H1 (cell line): ENCODE measurements around the gene LRRIQ4. TPM values are rescaled to one million over a fixed set of nuclear protein-coding genes. Genes with fewer than 3 reads are reported as not detected.

Source experiments
- ATF2 ChIP-seq: IDR thresholded peaks from 2 replicates; pipeline ENCODE4 v1.6.1; 2012; ENCODE audit warnings: low read length, inconsistent platforms
- CHD1 ChIP-seq: IDR thresholded peaks from 2 replicates; pipeline ENCODE4 v1.6.1; 2012; ENCODE audit warnings: low read depth, low read length, improper control_type of control experiment
- KDM5A ChIP-seq: fragments of 200-600 bp; IDR thresholded peaks from 2 replicates; pipeline ENCODE4 v1.7.1; 2012; ENCODE audit warnings: mild to moderate bottlenecking, low read length, inconsistent platforms, mixed read lengths
- SRF ChIP-seq: IDR thresholded peaks from 2 replicates; pipeline ENCODE4 v1.6.1; 2011; ENCODE audit warnings: mild to moderate bottlenecking, low read depth, low read length, moderate library complexity
- YY1 ChIP-seq: IDR thresholded peaks from 2 replicates; pipeline ENCODE4 v1.6.1; 2011; ENCODE audit warnings: low read depth, mild to moderate bottlenecking, low read length
- ZNF274 ChIP-seq: IDR thresholded peaks from 2 replicates; pipeline ENCODE4 v1.7.0; 2012; ENCODE audit warnings: low read length, borderline replicate concordance; ENCODE audit errors: extremely low read depth
- polyA plus RNA-seq, 7 experiments: library from polyadenylated mRNA; depleted of rRNA in 3 of 7; stranded (reverse) in 5 of 7; unstranded in 2 of 7; fragments of >200 nt in 5 of 7; fragments of 200-250 nt in 2 of 7; gene quantifications; 1 replicate in 5 of 7; 2 replicates in 1 of 7; 4 replicates in 1 of 7; pipeline versions ENCODE4 v1.2.1 to v1.2.3, GENCODE V29; 2011 to 2013; ENCODE audit warnings: missing spikeins in 2 of 7, mixed read lengths in 2 of 7
- total RNA-seq: library from RNA; stranded (reverse); fragmentation: NEBNext Ultra II Directional; extraction: Animal tissue kit (Norgen Biotek cat#: 25700); gene quantifications from 2 replicates; pipeline ENCODE4 v1.2.1, GENCODE V29; 2021

Gene LRRIQ4
- total and polyA plus RNA-seq, 2 of the 8 experiments (the other 6 are each of a cell fraction or from before 2014, with no cell fraction given): 0.08 TPM; not detected in 1

- TF ChIP-seq ZNF274 (no peak), YY1 (peak; percentile 87), KDM5A (no peak), SRF (0 out of 2 replicates have a peak, but pooled peaks have one; percentile 15), CHD1 (no peak), ATF2 (0 out of 2 replicates have a peak, but pooled peaks have one; percentile 28)
Observed at GRCh38 chr3:169764882-169765612, 47.6 kb upstream of the LRRIQ4 start, which contains the start of gene TERC (continued).
